ENCODE measurements around the gene TGM4. TPM values are rescaled to one million over a fixed set of nuclear protein-coding genes. Genes with fewer than 3 reads are reported as not detected.
"Not testable (repeated sequence)": the region's sequence is repeated elsewhere in the genome, so short reads cannot be mapped to it uniquely, and the experiment has no call there.

Gene TGM4
- total RNA-seq, 1 donor from 2014 or later, result not detected

DNA sequence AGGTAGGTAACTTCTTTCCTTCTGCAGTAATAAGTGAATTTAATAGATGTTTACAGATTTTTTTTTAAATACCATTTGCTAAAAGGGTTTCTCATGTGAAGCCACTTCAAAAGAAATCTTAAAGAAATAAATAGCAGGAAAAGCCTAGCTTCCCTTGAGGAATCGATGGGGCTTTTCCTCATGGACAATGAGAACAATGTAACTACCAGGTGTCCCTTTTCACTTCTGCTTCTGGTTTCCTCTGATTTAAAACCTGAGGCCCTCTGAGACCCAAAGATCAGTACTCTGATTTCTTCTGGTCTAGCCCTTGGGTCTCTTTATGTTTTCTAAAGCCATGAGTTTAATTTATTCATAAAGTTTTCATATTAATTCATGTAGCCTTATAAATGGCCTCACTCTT is 25.8 kb upstream of the TGM4 start:
- H3K27me3 Mint-ChIP-seq (ENCODE audit: unreplicated experiment), result no peaks in the 10 kb centered on the region
- TF ChIP-seq, protein P1, sequence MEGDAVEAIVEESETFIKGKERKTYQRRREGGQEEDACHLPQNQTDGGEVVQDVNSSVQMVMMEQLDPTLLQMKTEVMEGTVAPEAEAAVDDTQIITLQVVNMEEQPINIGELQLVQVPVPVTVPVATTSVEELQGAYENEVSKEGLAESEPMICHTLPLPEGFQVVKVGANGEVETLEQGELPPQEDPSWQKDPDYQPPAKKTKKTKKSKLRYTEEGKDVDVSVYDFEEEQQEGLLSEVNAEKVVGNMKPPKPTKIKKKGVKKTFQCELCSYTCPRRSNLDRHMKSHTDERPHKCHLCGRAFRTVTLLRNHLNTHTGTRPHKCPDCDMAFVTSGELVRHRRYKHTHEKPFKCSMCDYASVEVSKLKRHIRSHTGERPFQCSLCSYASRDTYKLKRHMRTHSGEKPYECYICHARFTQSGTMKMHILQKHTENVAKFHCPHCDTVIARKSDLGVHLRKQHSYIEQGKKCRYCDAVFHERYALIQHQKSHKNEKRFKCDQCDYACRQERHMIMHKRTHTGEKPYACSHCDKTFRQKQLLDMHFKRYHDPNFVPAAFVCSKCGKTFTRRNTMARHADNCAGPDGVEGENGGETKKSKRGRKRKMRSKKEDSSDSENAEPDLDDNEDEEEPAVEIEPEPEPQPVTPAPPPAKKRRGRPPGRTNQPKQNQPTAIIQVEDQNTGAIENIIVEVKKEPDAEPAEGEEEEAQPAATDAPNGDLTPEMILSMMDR (IDR thresholded peaks at IDR 0.05; ENCODE audit: partially characterized antibody, unreplicated experiment), result no peak
- no peaks in the 10 kb centered on the region for H3K4me1 Mint-ChIP-seq (ENCODE audit: low read depth, unreplicated experiment)
- H3K36me3 Mint-ChIP-seq (ENCODE audit: unreplicated experiment), result no peaks in the 10 kb centered on the region
- H3K9me3 Mint-ChIP-seq (ENCODE audit: unreplicated experiment), result no peaks in the 10 kb centered on the region
- no peak for DNase-seq
- H3K4me3 Mint-ChIP-seq (ENCODE audit: unreplicated experiment), result no peak overlapping the region
- no peak overlapping the region for H3K27ac Mint-ChIP-seq (ENCODE audit: unreplicated experiment)

GRCh38 chr3:44856663-44857062 is 17.7 kb upstream of the TGM4 start:
- H3K4me3 Mint-ChIP-seq (ENCODE audit: unreplicated experiment); DNase-seq; H3K4me1 Mint-ChIP-seq (ENCODE audit: low read depth, unreplicated experiment); H3K27ac Mint-ChIP-seq (ENCODE audit: unreplicated experiment); H3K27me3 Mint-ChIP-seq (ENCODE audit: unreplicated experiment); H3K9me3 Mint-ChIP-seq (ENCODE audit: unreplicated experiment); H3K36me3 Mint-ChIP-seq (ENCODE audit: unreplicated experiment): not testable (repeated sequence)

DNA sequence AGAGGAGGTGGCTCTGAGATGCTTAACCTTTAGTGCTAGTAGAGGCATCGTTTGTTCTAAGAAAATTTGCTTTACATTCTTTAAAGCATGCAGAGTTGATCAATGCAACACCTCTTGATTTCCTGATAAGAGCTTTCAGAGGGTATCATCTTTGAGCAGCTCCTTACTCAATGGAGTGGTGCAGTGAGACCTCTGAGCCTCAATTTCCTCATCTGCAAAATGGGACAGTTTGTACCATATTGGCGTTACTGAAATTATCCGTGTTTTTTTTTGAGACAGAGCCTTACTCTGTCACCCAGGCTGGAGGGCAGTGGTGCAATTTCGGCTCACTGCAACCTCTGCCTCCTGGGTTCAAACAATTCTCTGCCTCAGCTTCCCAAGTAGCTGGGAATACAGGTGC is 14.3 kb upstream of the TGM4 start:
- Mint-ChIP-seq H3K36me3 (ENCODE audit: unreplicated experiment) (no peaks in the 10 kb centered on the region), H3K27me3 (ENCODE audit: unreplicated experiment) (peaks cover 6% of the 10 kb centered on the region), H3K9me3 (ENCODE audit: unreplicated experiment) (peaks cover 12% of the 10 kb centered on the region), H3K27ac (ENCODE audit: unreplicated experiment) (no peak overlapping the region), H3K4me3 (ENCODE audit: unreplicated experiment) (no peak overlapping the region), H3K4me1 (ENCODE audit: low read depth, unreplicated experiment) (peaks cover 2% of the 10 kb centered on the region)
- DNase-seq, result no peak
- TF ChIP-seq, protein P1 (IDR thresholded peaks at IDR 0.05; ENCODE audit: partially characterized antibody, unreplicated experiment), result no peak

GRCh38 chr3:44861412-44862225 is 12.8 kb upstream of the TGM4 start, which contains the start of gene TMEM42:
TMEM42 (plus strand) TSS chr3:44861912; CDS start chr3:44861925, 13 bp downstream.
- Mint-ChIP-seq H3K4me3 (ENCODE audit: unreplicated experiment) (peak within 1 kb of the TSS; percentile 95), H3K27ac (ENCODE audit: unreplicated experiment) (peak within 1 kb of the TSS; percentile 91), H3K4me1 (ENCODE audit: low read depth, unreplicated experiment) (peaks cover 2% of the 10 kb centered on the region), H3K36me3 (ENCODE audit: unreplicated experiment) (no peaks in the 10 kb centered on the region), H3K27me3 (ENCODE audit: unreplicated experiment) (peaks cover 6% of the 10 kb centered on the region), H3K9me3 (ENCODE audit: unreplicated experiment) (peaks cover 12% of the 10 kb centered on the region)
- TF ChIP-seq, protein P1 (IDR thresholded peaks at IDR 0.05; ENCODE audit: partially characterized antibody, unreplicated experiment), result no peak
- peak; percentile 96 for DNase-seq

DNA sequence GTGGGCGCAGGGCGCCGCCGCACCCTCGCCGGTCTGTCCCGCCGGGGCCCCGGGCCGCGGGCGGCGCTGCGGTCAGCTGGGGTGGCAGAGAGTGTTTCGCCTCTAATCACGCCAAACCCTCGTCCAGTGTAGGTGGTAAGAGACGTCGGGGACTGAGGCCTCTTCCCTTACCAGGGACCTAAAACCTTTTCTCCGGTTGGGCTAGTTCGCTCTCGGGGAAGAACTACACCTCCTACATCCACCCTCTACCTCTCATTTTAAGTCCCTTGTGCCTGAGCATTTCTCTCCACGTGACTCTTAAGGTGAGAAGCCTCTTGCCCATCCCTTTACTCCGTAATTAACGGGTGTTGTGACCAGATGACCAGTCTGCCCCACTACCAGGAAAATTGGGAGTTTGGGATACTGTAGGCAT is 12.2 kb upstream of the TGM4 start:
- peaks cover 6% of the 10 kb centered on the region for H3K27me3 Mint-ChIP-seq (ENCODE audit: unreplicated experiment)
- TF ChIP-seq, protein P1 (IDR thresholded peaks at IDR 0.05; ENCODE audit: partially characterized antibody, unreplicated experiment), result no peak
- H3K27ac Mint-ChIP-seq (ENCODE audit: unreplicated experiment), result peak overlapping the region; percentile 82
- H3K36me3 Mint-ChIP-seq (ENCODE audit: unreplicated experiment), result no peaks in the 10 kb centered on the region
- H3K4me3 Mint-ChIP-seq (ENCODE audit: unreplicated experiment), result peak overlapping the region; percentile 95
- DNase-seq, result no peak
- H3K9me3 Mint-ChIP-seq (ENCODE audit: unreplicated experiment), result peaks cover 12% of the 10 kb centered on the region
- peaks cover 2% of the 10 kb centered on the region for H3K4me1 Mint-ChIP-seq (ENCODE audit: low read depth, unreplicated experiment)
